NB4 (cell line): ENCODE data around the gene CD3G.

ENCODE experiments used
- CTCF ChIP-seq: IDR thresholded peaks from one replicate; pipeline ENCODE4 v1.5.1; 2012; ENCODE audit warnings: low read depth, low read length
- MAX ChIP-seq: IDR thresholded peaks from 2 replicates; pipeline ENCODE4 v1.6.1; 2011; ENCODE audit warnings: low read depth, low read length
- POLR2A ChIP-seq: IDR thresholded peaks from 2 replicates; pipeline ENCODE4 v1.6.1; 2011; ENCODE audit warnings: mild to moderate bottlenecking; ENCODE audit not compliant: insufficient read length; ENCODE audit errors: extremely low read depth

- TF ChIP-seq CTCF (no peak), POLR2A (no peak), MAX (no peak)
Observed at GRCh38 chr11:118341815-118342489, 2.2 kb upstream of the CD3G start.
